Fibroblast of peridontal ligament (primary cell): Measurements from ENCODE around the gene RBM22.
"Not testable (repeated sequence)": the region's sequence is repeated elsewhere in the genome, so short reads cannot be mapped to it uniquely, and the experiment has no call there.

Experiments used
- DNase-seq: peaks from one replicate; pipeline ENCODE4 v3.0.0-alpha.2; 2010; ENCODE audit errors: extremely low read depth

RBM22 gene

GRCh38 chr5:150700594-150701377 lies at the start of gene RBM22:
Gene RBM22, minus strand, starts transcription at chr5:150701062. Its CDS starts 77 bp downstream, at chr5:150700985.
- peak; percentile 85 for DNase-seq

DNA sequence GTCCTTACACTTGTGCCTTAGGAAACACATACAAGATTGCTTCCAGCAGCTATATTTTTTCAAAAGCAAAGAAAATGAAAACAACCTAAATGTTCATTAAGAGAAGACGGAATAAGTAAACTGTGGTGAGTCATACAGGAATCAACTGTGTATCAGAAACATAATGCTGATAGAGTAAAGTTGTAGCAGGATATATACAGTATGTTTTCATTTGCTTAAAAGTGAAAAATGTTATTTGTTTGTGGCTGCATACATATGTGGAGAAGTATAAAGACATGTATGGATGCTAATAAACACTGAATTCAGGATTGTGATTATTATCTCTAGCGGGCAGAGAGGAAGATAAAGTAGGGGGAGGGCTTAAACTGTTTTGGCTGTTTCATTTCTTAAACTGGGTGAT lies 49.6 kb upstream of the RBM22 start:
- DNase-seq, result no peak

- not testable (repeated sequence) for DNase-seq
Measured at GRCh38 chr5:150743142-150743488, 42.3 kb upstream of the RBM22 start.

- not testable (repeated sequence) for DNase-seq
Measured at GRCh38 chr5:150742455-150743141, 41.7 kb upstream of the RBM22 start.

DNA sequence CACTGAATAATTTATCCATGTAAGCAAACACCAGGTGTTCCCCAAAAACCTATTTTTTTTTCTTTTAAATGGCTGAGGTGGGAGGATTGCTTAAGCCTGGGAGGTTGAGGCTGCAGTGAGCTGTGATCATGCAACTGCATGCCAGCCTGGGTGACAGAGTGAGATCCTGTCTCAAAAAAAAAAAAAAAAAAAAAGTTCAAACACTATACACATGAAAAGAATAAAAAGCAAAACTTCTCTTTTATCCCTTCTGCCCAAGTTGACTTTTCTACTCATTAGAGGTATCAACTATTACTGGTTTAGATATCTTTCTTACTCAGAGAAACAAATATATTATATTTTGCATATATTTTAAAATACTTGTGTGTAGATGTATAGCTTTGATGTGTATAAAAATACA lies 40.1 kb upstream of the RBM22 start:
- no peak for DNase-seq

DNA sequence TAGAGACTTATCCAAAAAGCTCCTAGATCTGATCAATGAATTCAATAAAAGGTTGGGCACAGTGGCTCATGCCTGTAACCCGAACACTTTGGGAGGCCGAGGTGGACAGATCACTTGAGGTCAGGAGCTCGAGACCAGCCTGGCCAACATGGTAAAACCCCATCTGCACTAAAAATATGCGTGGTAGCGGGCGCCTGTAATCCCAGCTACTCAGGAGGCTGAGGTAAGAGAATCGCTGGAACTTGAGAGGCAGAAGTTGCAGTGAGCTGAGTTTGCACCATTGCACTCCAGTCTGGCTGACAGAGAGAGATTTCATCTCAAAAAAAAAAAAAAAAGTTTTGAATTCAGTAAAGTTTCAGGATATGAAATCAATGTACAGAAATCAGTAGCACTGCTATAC lies 38.0 kb upstream of the RBM22 start:
- DNase-seq, result no peak

DNA sequence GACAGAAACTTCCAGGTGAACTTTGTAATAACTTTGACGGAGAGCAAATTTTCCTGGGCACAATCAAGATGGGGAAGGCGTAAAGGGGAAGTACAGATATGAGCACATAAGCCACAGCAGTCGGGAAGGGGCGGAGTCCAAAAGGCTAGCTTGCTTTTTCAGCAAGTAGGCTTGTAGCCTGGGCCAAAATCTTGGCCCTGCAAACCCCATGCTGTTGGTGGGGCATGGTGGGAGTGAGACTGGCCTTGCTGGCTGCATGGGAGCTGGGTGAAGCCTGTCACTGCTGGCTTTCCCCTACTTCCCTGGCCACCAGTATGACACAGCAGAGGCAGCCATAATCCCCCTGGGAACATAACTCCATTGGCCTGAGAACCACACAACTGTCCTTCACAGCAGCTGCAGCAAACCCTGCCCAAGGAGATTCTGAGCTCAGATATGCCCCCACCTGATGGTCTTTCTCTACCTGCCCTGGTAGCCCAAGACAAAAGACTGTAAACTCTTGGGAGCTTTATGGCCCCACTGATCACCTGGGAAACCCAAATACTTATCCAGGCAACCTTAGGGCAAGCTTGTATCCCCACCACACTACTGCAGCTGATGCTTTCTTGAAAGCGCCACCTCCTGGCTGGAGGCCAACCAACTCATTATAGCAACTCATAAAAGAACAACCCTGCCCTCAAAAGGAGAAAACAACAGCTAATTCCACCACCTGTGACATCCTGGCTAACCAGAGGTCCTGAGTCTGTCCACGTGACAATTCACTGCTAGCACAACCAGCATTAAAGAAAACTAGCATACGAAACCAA lies 33.9 kb upstream of the RBM22 start:
- DNase-seq, result no peak

DNA sequence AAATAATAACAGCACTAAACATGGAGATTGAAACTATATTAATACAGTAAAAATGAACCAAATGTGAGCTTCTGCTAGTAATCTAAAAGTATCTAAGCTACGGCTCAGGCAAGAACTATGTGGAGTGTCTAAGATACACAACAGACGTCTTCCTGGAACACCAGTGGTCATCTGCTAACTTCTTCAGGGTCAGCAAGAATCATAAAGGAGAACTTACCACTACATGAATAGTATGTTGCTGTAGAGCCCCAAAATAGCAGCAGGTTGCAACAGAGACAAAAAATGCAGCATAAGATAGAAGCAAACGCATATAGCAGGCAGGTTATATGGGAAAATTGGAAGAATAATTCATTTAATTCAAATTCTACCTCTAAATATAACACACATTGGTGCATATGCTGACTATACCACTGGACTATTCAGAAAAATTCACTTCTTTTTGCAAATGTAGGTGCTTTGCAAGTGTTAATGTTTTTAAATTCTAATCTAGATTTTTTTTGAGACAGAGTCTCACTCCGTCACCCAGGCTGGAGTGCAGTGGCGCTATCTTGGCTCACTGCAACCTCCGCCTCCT lies 30.9 kb upstream of the RBM22 start:
- DNase-seq, result no peak

DNA sequence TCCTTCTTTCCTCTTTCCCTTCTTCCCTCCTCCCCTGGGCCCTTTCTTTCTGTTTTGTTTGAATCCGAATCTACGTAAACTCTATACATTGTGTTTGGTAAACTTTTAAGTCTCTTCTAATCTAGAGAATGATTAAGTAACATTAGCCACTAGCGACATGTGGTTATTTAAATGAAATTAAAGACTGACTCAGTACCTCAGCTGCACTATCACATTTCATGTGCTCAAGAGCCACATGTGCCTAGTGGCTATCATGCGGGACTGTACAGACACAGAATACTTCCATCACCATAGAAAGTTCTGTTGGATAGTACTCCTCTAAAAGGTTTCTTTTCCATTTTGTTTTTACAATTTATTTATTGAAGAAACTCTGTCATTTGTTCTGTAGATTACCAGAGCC lies 29.0 kb upstream of the RBM22 start:
- no peak for DNase-seq

- DNase-seq, result no peak
Measured at GRCh38 chr5:150723845-150724244, 23.0 kb upstream of the RBM22 start.

- peak; percentile 6 for DNase-seq
Measured at GRCh38 chr5:150710165-150710564, 9.3 kb upstream of the RBM22 start.

- no peak for DNase-seq
Measured at GRCh38 chr5:150706776-150707390, 6.0 kb upstream of the RBM22 start.

DNA sequence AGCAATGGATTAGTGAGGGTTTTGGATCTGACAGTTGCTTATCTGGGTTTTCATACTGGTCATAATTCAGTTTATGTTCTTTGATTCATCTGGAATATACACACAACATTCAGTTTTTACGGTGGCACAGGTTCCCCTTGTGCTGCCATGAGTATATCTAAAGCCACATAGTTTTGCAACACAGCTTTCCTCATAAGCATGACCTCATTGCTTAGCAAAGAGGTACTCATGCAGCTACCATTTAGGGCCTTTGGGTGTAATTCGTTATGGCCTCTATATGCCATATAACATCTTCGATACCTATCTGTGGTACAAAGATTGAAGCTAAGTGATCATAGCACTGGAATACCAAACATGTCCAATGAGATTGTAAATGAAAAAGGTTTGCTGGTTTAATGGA lies 2.9 kb upstream of the RBM22 start:
- peak; percentile 10 for DNase-seq

GRCh38 chr5:150700246-150700593 lies 642 bp downstream of the RBM22 start:
- DNase-seq, result no peak

DNA sequence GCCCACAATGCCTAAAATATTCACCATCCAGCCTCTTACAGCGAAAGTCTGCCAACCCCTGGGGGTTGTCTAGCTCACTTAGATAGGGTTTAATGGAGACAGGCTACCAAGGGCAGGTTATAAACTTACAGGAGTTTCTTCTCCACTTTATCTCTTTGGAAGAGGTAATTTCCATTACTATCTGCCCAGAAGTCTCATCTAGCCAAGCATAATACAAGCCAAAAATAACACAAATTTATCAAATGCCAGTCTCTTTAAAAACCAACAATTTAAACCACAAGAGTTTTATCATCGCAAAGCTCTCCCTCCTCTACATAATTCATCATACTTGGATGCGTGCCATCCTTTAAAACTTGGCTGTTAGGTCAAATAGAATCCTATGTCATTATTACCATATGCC lies 6.2 kb downstream of the RBM22 start:
- DNase-seq, result peak; percentile 73

DNA sequence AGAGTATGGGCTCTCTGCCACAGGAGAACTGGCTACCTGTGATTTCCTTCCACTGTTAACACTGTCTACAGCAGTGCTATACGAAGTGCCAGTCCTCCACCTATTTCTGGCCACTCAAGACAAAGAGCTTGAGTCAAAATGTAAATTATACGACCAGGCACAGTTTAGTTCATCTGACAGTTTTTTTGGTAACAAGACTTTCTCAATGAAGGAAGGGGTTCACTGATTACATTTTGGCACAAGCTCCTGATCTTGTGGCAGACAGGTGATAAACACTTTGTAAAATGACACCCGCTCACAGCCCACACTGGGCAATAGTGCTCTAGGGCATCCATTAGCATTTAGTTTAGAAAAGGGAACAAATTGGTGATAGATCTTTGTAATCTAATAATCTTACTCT lies 8.6 kb downstream of the RBM22 start:
- DNase-seq, result no peak

DNA sequence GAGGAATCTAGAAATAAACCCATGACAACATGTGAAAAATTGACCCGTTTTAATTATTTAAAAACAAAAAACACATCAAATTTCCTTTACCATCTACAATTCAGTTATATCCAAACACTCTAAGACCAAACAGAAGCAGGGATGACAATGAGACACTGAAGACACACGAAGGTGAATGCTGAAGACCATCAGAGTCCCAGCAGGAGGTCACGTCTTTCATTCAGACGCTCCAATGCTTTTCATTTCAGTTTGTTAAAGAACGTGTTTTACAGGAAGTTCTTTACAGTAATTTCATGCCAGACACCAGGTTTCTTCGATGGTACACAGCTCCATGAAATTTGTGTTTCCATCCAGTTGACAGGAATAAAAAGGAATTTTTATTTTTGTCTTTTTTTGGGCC lies 10.1 kb downstream of the RBM22 start:
- DNase-seq, result no peak

DNA sequence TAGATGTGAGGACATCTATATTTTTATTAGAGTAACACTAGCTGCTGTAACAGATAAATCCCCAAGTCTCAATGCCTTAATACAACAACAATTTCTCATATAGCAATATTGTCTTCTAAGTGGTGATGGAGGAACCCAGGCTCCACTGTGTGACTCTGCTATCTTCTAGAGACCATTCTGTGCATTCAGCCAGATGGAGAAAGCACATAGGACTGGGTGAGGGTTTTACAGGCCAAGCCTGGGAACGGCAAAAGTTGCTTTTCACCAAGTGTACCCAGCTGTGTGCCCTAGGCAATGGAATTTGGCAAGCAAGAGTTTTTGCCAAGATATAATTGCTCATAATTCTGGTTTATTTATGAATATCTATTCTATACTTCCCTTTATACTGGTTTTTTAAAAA lies 11.7 kb downstream of the RBM22 start:
- DNase-seq, result no peak

DNA sequence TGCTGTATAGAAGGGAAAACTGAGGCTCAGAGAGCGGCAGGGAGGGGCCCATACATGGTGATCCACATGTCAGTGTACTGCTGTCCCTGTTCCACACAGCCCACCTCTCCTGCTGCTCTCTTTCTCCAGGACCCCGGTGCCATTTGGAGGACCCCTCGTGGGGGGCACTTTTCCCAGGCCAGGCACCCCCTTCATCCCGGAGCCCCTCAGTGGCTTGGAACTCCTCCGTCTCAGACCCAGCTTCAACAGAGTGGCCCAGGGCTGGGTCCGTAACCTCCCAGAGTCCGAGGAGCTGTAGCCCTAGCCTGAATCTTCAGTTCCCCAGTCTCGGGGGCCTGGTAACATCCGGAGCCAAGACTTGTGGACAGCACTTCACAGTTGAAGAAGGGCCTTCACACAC lies 24.3 kb downstream of the RBM22 start:
- no peak for DNase-seq

GRCh38 chr5:150675069-150675468 lies 25.8 kb downstream of the RBM22 start:
- no peak for DNase-seq

GRCh38 chr5:150674341-150674821 lies 26.5 kb downstream of the RBM22 start:
- no peak for DNase-seq

DNA sequence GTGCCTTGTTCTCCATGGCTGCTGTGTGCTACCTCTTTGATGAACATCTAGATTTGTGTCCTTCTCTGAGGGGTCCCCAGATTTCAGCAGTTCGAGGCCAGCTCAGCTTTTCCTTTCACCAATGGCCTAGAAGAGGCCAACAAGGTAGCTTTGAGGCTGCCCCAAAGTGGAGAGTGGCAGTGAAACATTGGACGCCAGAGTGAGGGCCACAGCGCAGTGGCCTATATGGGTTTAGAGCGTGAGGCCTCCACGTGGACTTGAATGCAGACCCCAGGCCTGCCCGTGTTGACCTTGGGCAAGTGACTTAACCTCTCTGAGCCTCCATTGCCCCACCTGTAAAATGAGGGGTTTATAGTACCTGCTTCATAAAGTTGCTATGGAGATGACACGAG lies 28.0 kb downstream of the RBM22 start:
- DNase-seq, result no peak
